ACC112 (cell line): Measurements from ENCODE around the gene NDUFAF4.

Experiments
- H2AFZ ChIP-seq: fragments of 200-600 bp; sonication (generic); one replicate; pipeline ENCODE4 v1.6.0; 2017; ENCODE audit warnings: antibody characterized with exemption, low read length; ENCODE audit not compliant: unreplicated experiment
- H3K27ac ChIP-seq: fragments of 200-600 bp; sonication (generic); 2 replicates; pipeline ENCODE4 v1.5.1; 2014; ENCODE audit warnings: low read depth, mild to moderate bottlenecking, antibody characterized with exemption, low read length, moderate library complexity
- H3K27me3 ChIP-seq: fragments of 200-600 bp; sonication (generic); 2 replicates; pipeline ENCODE4 v1.6.1; 2014; ENCODE audit warnings: mild to moderate bottlenecking, antibody characterized with exemption, low read length, moderate library complexity, mixed read lengths; ENCODE audit not compliant: insufficient read depth
- H3K36me3 ChIP-seq: fragments of 200-600 bp; sonication (generic); 2 replicates; pipeline ENCODE4 v1.6.1; 2016; ENCODE audit warnings: mild to moderate bottlenecking, antibody characterized with exemption, low read length, moderate library complexity, mixed read lengths; ENCODE audit not compliant: insufficient read depth
- H3K4me1 ChIP-seq: fragments of 200-600 bp; sonication (generic); one replicate; pipeline ENCODE4 v1.6.1; 2016; ENCODE audit warnings: low read length, mixed read lengths; ENCODE audit not compliant: insufficient read depth, unreplicated experiment, control insufficient read depth
- H3K4me3 ChIP-seq: fragments of 200-600 bp; sonication (generic); 2 replicates; pipeline ENCODE4 v1.5.1; 2014; ENCODE audit warnings: mild to moderate bottlenecking, low read depth, low read length
- H3K79me2 ChIP-seq: fragments of 200-600 bp; sonication (generic); one replicate; pipeline ENCODE4 v1.6.0; 2016; ENCODE audit warnings: low read length; ENCODE audit not compliant: control insufficient read depth, unreplicated experiment, insufficient read depth

Gene NDUFAF4

DNA sequence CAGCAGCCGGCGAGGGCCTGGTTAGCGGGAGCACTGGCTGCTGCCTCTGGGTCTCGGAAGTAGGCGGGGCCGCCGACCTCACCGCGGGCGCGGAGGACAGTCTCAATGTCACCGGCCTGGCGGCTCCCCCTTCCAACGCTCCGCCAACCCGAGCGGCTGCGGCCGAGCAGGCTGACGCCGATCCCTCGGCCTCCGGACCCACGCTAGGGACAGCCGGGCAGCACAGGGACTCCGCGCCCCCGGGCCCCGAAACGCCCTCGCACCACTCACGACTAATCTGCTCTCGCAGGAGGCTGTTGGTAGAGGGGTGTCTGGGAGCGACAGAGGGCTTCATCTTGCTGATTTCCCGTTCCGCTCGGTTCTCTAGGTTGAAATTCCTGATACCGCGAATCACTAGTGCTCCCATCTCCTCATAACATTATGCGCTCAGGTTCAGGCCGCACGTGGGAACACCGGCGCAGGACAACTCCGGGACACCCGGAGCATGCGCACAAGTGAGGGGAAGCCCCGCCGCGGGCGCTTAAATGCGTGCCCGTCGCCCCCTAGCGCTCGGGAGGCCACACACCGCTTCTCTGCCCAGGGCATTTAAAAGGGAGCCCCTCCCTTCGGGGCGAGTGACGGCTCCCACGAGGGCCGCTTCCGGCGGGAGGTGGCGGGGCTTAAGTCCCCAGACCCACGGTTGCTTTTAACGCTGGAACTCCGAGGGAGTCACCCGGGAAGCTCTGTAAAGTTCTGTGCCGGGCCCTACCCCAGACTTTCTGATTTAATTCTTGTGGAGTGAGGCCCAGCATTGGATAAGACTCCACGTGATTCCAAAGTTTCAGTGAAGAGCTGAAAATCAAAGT lies at the start of gene NDUFAF4:
Gene NDUFAF4 (minus strand): TSS at position 496 of the 845 bp plus-strand sequence. CDS start 90 bp downstream, at position 406.
- Histone ChIP-seq H3K4me3 (peak within 1 kb of the TSS; percentile 99), H3K27ac (peak within 1 kb of the TSS; percentile 73), H3K36me3 (peaks cover 10% of the 10 kb centered on the region), H3K4me1 (peaks cover 21% of the 10 kb centered on the region), H2AFZ (peak within 1 kb of the TSS; percentile 98), H3K27me3 (no peaks in the 10 kb centered on the region), H3K79me2 (peaks cover 14% of the 10 kb centered on the region)

DNA sequence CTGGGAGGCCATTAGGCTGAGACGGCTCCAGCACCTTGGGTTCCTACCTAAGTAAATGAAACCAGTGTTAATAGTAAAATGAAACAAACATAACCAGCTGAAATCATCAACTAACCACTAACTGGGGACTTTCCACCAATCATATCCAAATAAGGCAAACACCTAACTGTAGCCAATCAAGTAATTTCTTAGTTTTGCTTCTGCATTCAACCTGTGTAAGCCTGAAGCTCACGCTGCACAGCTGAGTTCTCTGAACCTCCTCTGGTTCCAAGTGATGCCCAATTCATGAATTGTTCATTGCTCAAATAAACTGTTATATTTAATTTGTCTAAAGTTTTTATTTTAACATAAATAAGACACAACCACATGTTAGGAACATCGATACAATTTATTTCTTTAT lies 49.4 kb upstream of the NDUFAF4 start:
- peaks cover 59% of the 10 kb centered on the region for H3K27me3 ChIP-seq
- H2AFZ ChIP-seq = no peak overlapping the region
- no peaks in the 10 kb centered on the region for H3K79me2 ChIP-seq
- no peaks in the 10 kb centered on the region for H3K36me3 ChIP-seq
- H3K4me3 ChIP-seq = no peak overlapping the region
- H3K4me1 ChIP-seq = no peaks in the 10 kb centered on the region
- H3K27ac ChIP-seq = no peak overlapping the region

DNA sequence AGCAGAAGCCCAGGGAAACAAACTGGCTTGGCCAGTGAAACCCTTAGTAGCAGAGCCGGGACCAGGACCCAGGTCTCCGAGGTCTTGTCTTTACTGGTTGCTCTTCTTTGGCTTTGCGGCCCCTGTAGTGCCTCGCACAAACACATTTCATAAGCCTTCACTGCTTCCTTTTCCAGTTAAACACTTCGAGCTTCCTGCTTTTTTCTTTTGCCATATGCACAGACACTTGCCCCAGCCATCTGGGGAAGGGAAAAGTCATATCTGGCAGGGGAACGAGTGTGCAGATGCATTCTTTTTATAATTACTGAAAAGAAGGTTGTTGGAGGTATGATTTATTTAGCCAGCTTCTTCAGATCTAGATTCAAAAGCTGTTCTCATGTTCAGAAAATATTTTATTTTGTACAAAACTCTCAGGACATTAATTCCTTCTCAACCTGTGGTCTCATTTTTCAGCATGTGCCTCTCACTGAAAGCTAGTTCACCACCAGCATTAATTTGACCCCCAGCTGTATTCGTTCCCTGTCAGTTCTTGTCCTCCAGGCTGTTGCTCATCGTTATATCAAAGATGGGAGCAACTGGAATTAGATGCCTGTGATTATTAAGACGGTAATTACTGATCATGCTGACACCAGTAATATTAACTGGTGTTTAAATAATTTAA lies 46.0 kb upstream of the NDUFAF4 start:
- Histone ChIP-seq H3K4me1 (peaks cover 15% of the 10 kb centered on the region), H3K36me3 (no peaks in the 10 kb centered on the region), H3K27me3 (peaks cover 54% of the 10 kb centered on the region), H3K27ac (no peak overlapping the region), H3K4me3 (no peak overlapping the region), H3K79me2 (no peaks in the 10 kb centered on the region), H2AFZ (no peak overlapping the region)

DNA sequence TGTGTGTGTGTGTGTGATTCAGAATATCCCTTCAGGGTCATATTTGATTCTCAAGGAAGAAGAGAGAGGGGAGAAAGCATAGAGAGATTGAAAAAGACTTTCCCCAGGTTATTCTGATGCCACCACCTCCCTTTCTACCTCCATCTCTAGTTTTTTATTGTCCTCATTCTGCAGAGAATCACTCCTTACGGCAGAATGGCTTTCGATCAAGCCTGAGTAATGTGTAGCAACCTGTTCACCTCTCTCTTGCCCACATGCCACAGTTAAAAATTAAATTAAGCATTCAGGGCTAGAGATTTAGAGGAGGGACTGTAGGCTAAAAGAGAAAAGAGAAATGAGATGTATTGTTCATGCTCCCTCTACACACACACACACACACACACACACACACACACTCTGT lies 45.0 kb upstream of the NDUFAF4 start:
- Histone ChIP-seq H3K79me2 (no peaks in the 10 kb centered on the region), H3K36me3 (no peaks in the 10 kb centered on the region), H3K27ac (no peak overlapping the region), H2AFZ (no peak overlapping the region), H3K4me3 (no peak overlapping the region), H3K4me1 (peaks cover 25% of the 10 kb centered on the region), H3K27me3 (peaks cover 46% of the 10 kb centered on the region)

DNA sequence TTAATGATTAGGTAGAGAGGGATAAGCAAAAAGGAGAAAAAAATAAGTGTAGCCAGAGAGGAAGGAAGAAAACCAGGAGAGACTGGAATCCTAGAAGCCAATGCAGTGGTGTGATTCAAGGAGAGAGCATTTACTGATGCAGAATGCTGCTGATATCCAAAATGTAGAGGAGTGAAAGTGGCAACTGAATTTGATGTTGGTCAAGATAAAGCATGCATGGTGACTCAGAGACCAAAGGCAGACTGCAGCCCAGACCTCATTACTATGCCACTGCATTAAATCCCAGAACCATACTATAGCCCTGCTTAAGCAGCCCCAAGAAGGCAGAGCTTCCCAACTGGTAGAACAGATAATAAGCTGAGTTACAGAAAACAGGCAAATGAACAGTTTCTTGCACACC lies 42.6 kb upstream of the NDUFAF4 start:
- no peak overlapping the region for H3K27ac ChIP-seq
- peaks cover 25% of the 10 kb centered on the region for H3K4me1 ChIP-seq
- no peaks in the 10 kb centered on the region for H3K36me3 ChIP-seq
- no peaks in the 10 kb centered on the region for H3K79me2 ChIP-seq
- H2AFZ ChIP-seq = no peak overlapping the region
- no peak overlapping the region for H3K4me3 ChIP-seq
- peaks cover 31% of the 10 kb centered on the region for H3K27me3 ChIP-seq

DNA sequence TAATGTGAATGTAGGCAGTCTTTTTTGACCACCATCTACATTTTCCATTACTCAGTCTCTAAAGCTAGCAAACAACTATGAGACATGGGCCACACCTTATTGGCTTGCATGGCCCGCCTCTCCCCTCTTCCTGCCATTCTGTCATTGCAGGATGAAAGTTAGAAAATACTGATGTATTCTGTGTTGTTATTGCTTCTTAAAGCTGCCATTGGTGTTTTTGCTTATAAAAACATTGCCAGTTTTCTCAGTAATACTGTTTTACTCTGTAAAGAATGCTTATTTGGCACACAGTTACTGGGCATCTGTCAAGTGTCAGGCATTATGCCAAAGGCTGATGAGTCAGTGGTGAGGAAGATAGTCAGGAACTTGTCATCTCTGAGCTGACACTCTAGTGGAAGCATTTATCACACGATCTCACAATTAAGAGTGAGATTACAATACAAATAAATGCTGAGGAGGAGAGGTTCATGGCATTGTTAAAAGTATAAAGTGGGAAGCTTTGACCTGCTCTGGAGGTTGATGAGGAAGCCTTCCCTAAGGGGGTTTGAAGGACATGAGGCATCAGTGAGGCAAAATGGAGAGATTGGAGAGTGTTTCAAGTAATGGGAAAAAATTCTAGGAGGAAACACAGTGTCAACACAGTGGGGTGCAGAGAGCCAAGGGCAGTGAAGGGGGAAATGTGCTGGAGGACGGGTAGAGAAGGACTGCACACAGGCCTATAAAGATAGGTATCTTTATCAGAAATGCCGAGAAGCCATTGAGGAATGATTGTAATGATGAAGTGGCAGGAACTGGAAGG lies 41.5 kb upstream of the NDUFAF4 start:
- no peaks in the 10 kb centered on the region for H3K79me2 ChIP-seq
- peak overlapping the region; percentile 40; the same call in 1 of the 2 replicates for H3K27ac ChIP-seq
- H2AFZ ChIP-seq = no peak overlapping the region
- no peaks in the 10 kb centered on the region for H3K36me3 ChIP-seq
- peaks cover 25% of the 10 kb centered on the region for H3K4me1 ChIP-seq
- no peak overlapping the region; the same call in 1 of the 2 replicates for H3K4me3 ChIP-seq
- peaks cover 29% of the 10 kb centered on the region for H3K27me3 ChIP-seq

DNA sequence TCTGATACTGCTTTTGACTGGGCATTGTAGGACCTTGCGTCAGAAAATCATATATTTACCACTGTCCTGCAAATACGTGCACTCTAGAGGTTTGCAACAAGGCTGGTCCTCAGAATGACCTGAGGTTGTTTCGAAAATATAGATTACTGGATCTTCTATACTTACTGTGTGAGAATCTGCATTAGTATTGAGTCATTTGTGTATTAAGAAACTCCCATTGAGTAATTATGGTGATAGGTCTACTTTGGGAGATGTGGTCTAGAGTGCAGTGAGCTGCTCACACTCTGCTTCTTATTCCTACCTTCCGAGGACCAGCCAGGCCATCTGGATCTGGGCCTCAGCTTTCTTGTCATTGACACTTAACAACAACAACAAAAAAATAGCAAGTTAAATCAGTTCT lies 36.4 kb upstream of the NDUFAF4 start:
- no peaks in the 10 kb centered on the region for H3K79me2 ChIP-seq
- no peaks in the 10 kb centered on the region for H3K36me3 ChIP-seq
- H3K4me3 ChIP-seq = no peak overlapping the region
- no peak overlapping the region for H2AFZ ChIP-seq
- H3K4me1 ChIP-seq = peaks cover 14% of the 10 kb centered on the region
- H3K27ac ChIP-seq = no peak overlapping the region
- peaks cover 59% of the 10 kb centered on the region for H3K27me3 ChIP-seq

DNA sequence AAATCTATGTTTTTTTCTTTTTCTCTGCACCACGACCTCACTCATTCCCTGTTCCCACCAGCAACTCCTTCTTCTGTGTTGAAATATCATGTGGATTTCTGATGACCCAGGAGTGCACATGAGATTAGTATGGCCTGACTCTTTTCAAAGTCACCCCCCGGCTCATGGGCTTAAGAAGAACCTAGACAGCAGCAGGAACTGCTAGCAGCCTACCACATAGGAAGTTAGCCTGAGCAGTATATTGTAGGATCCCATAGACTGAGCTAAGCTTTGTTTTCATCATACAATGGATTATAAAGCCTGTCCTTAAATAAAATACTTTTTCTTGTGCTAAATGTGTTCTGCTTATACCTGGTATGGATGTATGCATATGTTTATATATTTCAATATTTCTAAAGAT lies 33.5 kb upstream of the NDUFAF4 start:
- Histone ChIP-seq H3K27me3 (peaks cover 88% of the 10 kb centered on the region), H3K27ac (no peak overlapping the region), H3K79me2 (no peaks in the 10 kb centered on the region), H3K36me3 (no peaks in the 10 kb centered on the region), H3K4me3 (no peak overlapping the region), H2AFZ (no peak overlapping the region), H3K4me1 (no peaks in the 10 kb centered on the region)

DNA sequence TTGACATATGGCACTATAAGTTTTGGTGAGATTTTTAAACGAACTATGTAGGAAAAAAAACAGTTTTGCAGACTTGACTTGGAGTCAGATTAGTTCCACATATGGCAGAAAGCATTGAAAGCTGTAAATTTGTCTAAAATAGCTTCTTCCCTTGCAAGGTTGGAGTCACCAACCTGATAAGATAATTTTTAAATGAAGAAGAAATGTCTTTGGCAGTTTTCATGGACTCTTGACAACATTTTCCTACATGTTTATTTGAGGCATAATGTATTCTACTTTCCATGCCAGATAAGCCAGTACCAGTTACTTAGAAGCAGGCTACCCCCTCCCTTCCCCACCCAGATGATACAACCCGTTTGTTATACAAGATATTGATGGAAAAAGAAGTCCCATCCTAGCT lies 32.0 kb upstream of the NDUFAF4 start:
- Histone ChIP-seq H2AFZ (no peak overlapping the region), H3K27me3 (peaks cover 96% of the 10 kb centered on the region), H3K4me3 (no peak overlapping the region), H3K27ac (no peak overlapping the region), H3K36me3 (no peaks in the 10 kb centered on the region), H3K79me2 (no peaks in the 10 kb centered on the region), H3K4me1 (no peaks in the 10 kb centered on the region)

DNA sequence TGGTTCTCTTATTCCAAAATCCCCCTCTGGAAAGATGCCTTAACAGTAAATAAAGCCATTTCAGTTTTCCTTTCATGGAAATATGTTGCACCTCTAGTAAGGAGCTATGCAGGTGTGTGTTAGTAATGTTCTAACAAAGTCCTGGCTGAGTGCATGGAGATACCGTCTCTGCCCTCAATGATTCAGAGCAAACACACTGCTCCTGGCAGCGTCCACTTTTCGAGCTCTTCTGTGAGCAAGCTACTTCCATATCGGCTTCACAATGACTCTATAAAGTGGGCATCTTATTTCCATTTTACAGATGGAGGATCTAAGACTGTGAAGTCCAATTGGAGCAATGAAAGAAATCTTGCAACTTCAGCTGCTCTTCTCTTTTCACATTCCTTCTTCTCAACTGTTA lies 30.0 kb upstream of the NDUFAF4 start:
- Histone ChIP-seq H3K27ac (no peak overlapping the region), H3K36me3 (no peaks in the 10 kb centered on the region), H3K4me1 (no peaks in the 10 kb centered on the region), H3K27me3 (peaks cover 98% of the 10 kb centered on the region), H3K79me2 (no peaks in the 10 kb centered on the region), H3K4me3 (no peak overlapping the region), H2AFZ (no peak overlapping the region)
